Iris pigment epithelial cell (primary cell): ENCODE results near the gene PIK3C3.
"Not testable (repeated sequence)": the region's sequence is repeated elsewhere in the genome, so short reads cannot be mapped to it uniquely, and the experiment has no call there.

ENCODE experiments used
- DNase-seq: peaks from one replicate; pipeline ENCODE4 v3.0.0-alpha.2; 2011; ENCODE audit warnings: low read depth

PIK3C3 gene

GRCh38 chr18:41965634-41966255 lies 10.7 kb downstream of the PIK3C3 start:
- DNase-seq = peak; percentile 19

DNA sequence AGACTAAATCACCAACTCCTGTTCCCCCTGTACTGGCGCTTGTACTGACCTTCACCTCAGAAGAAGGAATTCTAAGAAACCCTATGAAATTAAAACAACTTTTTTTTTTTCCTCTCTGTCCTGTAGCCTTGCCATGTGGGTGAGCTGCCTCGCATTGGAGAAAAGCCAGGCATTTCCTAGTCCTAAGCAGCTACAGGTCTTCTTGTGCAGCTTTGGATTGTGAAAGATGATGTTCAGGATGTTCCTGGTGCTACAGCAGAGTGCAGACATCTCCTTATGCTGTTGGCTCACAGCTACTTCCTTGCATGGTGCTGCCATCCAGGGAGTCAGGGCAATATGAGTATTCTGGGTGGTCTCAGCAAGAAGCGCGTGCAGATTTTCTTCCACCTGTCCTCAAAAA lies 11.9 kb downstream of the PIK3C3 start:
- DNase-seq = peak; percentile 77

DNA sequence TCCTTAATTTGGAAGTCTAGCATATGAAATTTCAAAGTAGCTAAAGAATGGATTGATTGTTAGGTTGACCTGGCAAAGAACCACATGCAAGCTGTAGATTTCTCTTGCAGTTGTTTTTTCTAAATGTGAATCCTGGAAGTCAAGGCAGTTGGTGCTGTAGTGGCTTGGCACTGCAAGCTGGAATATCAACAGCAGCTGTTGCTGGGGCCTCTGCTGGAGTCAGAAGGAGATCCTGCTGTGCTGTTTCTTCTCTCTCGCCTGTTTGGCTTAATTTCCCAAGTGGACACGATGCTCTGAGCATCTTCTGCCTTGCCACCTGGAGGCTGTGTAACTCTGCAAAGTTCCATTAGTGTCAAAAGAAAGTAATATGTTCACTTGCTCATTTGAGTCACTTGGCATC lies 12.6 kb downstream of the PIK3C3 start:
- DNase-seq = no peak

- peak; percentile 22 for DNase-seq
Measured at GRCh38 chr18:41969881-41970280, 14.8 kb downstream of the PIK3C3 start.

- peak; percentile 22 for DNase-seq
Measured at GRCh38 chr18:41972067-41972925, 17.3 kb downstream of the PIK3C3 start.

- DNase-seq = no peak
Measured at GRCh38 chr18:41973983-41974382, 18.9 kb downstream of the PIK3C3 start.

GRCh38 chr18:41974796-41975201 lies 19.8 kb downstream of the PIK3C3 start:
- no peak for DNase-seq

- DNase-seq = no peak
Measured at GRCh38 chr18:41975284-41975683, 20.2 kb downstream of the PIK3C3 start.

DNA sequence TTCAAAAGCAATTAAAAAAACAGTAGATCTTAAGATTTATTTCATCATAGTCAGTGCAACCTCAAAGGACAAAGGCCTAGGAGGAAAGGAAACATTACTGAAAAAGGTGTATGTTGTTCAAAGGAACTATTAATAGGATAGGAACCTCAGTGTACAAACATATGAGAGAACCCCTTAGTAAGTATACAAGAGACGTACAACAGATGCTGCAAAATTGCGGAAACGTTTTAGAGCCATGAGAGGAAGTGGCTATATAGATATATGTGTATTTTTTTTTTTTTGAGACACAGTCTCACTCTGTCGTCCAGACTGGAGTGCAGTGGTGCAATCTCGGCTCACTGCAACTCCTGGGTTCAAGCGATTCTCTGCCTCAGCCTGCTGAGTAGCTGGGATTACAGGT lies 22.2 kb downstream of the PIK3C3 start:
- DNase-seq = no peak

GRCh38 chr18:41982942-41983660 lies 28.1 kb downstream of the PIK3C3 start:
- DNase-seq = peak; percentile 39

- no peak for DNase-seq
Measured at GRCh38 chr18:41985914-41986313, 30.9 kb downstream of the PIK3C3 start.

- DNase-seq = no peak
Measured at GRCh38 chr18:41989508-41989907, 34.5 kb downstream of the PIK3C3 start.

DNA sequence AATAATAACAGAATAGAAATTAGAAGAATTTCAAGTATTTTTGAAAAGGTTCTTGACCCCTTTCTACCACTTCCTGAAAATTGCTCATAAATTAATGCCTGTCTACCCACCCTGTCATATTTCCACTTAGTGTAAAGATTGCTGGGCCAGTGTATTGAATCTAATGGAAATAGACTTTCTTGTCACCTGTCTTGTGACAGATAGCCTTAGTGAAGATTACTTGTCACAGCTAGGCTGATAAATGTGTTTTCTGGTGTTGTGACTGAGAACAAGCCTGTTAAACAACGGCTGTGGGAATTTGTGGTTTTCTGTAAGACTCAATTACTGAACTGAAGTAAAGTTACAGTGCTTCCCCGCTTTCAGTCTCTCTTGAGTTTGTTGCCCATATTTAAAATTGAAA lies 37.0 kb downstream of the PIK3C3 start:
- DNase-seq = peak; percentile 51

GRCh38 chr18:41992703-41993102 lies 37.7 kb downstream of the PIK3C3 start:
- no peak for DNase-seq

DNA sequence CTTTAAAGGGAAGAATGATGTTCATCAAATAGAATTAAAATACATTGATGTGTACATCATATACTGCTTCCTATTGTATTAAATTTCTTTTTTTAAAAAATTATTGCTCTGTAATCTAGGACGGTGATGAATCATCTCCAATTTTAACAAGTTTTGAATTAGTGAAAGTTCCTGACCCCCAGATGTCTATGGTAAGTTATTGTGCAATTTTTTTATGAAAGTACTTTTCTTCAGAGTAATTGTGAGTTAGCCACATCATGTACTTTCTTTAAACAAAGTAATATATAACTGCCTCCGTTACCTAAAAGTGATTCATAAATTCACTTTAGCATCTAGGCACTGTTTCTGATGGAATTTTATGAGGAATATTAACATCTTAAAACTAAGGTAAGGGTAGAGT lies 38.1 kb downstream of the PIK3C3 start:
- DNase-seq = peak; percentile 74

- no peak for DNase-seq
Measured at GRCh38 chr18:41996020-41996419, 41.0 kb downstream of the PIK3C3 start.

- no peak for DNase-seq
Measured at GRCh38 chr18:41999751-42000150, 44.7 kb downstream of the PIK3C3 start.

DNA sequence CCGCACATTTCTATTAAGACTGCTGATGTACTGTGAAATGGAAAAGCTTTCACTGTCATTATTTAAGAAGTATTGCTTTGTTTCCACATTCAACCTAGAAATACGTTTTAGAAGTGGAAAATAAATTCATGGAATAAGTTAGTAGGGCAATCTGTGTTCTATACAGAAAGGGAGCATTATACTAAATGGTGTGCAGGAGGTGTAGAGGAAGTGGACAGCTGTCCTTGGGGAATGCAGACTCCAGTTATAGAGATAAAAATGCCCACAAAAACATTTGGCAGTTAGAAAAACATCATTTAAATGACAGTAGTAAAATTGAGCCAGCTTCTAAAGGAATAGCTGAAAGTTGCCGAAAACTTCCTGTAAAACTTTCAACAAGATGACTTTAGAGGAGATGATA lies 46.8 kb downstream of the PIK3C3 start:
- no peak for DNase-seq

- DNase-seq = no peak
Measured at GRCh38 chr18:42004653-42005052, 49.6 kb downstream of the PIK3C3 start.

- DNase-seq = no peak
Measured at GRCh38 chr18:42005782-42006181, 50.7 kb downstream of the PIK3C3 start.

GRCh38 chr18:42009457-42009856 lies 54.4 kb downstream of the PIK3C3 start:
- not testable (repeated sequence) for DNase-seq

- DNase-seq = no peak
Measured at GRCh38 chr18:42011053-42011452, 56.0 kb downstream of the PIK3C3 start.

GRCh38 chr18:42018831-42019230 lies 63.8 kb downstream of the PIK3C3 start:
- DNase-seq = no peak
